ENCODE data around the gene NACAD.

NACAD gene

DNA sequence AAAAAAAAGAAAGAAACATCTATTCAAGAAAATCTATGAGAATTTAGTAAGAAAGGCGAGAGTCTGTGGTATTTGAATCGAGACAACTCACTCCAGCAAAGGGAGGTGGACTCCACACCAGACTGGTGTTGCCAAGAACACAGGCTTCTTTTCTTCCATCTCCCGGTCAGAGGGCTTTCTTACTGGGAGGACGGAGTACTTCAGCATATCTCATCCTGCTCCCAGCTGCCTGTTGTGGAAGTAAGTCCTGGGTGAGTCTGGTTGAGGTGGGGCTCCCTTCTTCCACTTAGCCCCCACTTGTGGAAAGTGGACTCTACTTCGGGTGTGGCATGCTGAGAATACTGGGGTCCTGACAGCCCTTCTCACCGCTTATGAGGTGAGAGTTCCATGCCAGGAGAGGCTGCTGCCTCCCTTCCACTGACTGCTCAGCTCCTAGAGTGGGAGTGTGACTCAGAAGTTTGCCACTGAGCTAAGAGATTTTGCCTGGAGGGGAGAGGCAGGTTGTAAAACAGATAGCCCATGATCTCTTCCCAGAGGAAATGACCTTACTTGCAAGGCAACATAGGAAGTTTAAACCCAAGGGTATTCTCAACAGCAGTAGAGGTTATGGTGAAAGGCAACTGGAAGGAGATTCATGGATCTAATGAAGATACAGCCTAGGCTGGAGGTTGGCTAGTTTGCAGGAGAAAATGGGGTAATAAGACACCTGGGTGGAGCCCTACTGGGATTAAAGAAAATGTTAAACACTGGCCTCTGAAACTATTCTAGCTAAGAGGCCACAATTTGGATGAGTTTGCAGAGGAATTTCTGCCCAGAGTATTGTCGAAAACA lies 3.5 kb upstream of the NACAD start:
- DNase-seq (ENCODE audit: low spot score) = no peak

DNA sequence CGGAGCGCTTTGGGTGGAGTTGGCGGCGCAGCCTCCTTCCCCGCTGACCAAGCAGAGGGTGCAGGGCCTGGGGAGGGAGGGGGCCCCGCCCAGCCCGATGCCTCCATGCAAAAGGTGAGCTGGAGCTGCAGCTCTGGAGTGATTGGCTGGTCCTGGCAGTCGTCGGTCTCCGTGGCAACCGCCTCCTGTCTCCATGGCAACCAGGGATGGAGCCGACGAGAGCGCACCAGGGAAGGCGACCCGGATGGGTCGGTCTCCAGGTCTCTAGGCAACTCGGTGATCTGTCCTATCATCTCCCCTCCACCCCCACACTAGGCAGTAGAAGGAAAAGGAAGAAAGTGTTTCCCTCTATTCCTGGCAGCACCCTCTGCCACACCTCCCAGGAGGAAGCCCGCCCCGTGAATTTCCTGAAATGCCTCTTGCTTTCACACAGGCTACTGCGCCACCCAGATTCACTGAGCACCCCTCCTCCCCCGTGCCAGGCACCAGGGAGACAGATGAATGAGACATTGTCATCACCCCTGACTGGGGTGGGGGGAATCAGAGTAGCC lies 647 bp upstream of the NACAD start:
- DNase-seq (ENCODE audit: low spot score) = peak; percentile 8

DNA sequence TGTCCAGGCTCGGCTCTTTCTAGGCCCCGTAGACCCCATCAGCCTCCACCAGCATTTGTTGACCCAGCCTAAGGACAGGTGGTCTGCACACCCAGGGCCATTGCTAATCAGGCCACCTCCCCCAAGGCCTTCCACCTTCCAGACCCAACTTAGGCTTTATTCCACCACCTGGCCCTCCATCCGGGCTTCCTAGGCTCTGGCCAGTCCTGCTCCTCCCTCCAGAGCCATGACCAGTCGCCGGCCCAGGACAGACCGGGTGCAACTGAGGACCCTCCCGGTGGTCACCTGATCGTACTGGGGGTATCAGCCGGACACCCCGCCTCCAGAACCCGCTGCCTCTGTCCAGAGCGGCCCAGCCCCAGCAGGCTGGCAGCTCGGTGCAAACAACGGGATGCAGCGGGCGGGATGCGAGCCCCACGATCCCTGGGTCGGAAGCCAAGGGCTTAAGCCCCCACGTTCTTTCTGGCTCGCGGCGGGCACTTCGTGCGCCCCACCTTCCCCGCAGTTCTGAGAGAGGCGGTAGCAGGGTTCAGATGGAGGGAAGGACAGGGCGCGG lies 545 bp downstream of the NACAD start:
- no peak for DNase-seq (ENCODE audit: low spot score)

DNA sequence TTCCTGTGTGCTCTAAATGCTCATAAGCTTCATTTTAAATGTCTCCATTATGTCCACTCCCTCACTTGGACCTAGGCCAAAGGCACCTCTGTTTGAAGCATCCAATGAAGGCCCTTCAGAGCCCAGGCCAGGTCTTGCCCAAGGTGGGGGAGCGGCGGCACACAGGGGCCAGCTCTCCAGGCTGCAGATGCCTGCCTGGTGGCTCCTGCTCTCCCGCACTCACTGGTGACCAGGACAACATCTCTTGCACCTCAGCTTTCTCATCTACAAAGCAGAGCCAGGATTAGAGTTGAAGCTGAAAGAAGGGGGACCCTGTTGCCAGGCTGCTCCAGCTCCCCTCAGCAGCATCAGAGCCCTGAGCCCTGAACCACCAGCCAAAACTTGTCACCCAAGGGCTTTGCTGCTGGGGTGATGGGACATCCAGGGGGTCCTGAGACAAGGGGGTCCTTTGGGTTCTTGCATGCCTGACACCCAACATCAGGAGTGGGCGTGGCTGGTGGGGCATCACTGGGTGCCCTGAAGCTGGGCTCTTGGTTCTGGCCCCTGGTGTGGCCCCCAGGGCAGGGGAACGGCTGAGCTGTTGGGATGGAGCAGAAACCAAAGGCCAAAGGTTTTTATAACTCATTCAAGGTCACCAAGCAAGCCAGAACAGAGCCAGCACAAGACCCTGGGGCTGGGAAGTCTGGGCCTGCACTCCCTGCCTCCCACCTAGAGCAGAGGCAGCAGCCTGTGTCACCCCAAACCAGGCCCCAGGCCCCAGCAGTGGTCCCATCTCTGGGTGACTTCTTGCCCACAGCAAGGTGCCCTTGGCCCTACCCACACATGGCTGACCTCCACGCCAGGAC lies 1.2 kb downstream of the NACAD start:
- no peak for DNase-seq (ENCODE audit: low spot score)

DNA sequence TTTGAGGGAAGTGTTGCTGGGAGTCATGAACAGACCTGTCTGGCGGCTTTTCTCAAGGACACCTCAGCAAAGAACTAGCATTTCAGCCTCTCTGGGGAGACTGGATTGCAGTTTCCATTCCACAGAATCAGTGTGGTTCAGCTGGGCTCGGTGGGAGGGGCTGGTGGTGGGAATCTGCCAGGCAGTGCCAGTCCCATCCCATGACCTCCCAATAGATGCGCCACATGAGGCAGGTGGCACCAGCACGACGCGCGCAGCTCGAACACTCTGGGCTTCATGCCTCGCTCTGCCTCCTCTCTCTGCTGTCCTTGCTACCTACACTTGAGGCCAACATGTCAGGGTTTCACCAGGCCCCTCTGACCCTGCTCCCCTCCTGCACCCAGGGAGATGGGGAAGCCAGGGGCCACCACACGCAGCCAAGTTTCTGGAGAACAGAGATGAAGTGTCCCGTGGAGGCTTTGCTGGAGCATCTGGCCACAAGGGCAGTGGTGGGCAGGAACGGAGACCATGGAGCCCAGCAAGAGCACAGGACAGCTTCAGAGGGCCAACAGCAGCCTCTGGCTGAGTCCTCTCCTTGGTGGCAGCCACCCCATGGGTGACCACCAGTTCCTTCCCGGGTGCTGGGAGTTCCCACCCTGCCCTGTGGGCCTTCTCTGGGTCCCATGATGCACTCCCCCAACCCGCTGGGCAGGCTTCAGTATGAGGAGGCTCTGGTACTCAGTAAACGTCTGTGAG lies 2.3 kb downstream of the NACAD start:
- DNase-seq (ENCODE audit: low spot score) = no peak

DNA sequence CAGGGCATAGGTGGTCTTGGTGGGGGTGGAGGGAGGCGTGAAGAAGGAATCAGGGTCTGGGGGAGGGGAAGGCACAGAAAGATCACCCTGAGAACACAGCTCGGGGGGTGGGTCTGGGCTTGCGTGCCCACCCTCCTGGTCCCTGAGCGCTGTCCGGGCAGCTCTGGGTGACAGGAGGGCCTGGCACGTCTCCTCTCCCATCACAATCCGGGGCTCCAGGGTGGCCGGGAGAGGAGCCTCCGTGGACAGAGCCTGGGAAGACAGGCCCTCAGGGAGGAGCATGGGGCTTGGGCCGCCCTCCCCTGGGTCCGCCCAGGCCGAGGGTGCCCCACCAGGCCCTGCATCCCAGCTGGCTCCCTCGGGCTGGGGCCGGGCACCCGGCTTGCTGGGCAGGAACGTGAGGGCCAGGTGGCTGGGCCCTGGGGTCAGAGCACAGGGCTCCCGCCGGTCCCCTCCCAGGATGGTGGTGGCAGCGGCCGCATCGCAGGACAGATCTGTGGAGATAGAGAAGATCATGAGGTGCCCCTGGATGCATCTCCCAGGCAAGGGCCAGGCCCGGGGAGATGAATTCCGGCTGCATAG lies 3.1 kb downstream of the NACAD start:
- DNase-seq (ENCODE audit: low spot score) = no peak

DNA sequence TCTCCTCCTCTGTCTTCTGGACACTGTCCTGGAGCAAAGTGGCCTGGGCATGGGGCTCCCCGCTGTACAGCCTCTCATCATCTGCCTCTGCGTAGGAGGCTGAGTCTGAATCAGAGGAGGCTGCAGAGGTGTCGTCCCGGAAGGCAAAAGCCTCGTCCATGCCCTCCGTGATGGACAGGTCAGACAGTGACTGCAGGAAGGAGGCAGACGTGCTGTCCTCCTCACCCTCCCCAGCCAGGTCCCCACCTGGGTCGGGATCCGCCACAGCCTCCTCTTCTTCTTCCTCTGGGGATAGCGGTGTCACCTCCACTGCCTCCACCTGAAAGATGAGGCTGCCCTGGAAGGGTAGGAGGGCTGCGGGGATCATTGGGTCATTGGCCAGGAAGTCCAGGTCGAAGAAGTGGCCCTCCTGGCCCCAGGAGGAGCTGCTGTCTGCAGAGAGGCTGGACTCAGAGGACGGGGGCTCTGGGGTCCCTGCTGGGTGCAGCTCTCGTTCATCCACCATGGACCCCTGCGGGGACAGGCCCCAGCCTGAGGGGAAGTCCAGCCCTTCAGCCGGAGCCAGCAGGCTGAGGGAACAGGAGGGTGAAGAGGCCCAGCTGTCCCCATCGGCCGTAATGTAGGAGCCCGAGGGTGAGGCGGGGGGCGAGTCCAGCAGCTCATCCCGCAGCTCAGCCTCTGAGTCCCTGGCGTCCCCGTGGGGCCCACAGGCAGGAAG lies 3.7 kb downstream of the NACAD start:
- no peak for DNase-seq (ENCODE audit: low spot score)

DNA sequence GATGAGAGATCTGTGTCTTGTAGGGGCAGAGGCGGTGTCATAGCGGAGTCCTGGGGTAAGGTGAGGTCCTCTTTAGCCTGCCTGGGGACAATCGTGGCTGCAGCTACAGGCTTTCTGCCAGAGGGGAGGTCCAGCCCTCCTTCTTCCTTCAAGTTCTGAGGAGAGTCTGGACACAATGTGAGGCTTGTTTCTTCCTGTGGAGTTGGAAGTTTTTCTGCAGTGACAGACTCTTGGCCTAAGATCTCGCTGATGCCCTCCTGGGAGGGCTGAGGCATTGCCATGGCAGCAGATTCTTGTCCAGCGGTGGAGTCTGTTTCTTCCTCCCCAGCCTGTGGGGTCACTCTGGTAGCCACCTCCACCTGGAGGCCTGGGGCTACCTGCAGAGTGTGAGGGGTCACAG lies 4.4 kb downstream of the NACAD start:
- DNase-seq (ENCODE audit: low spot score) = no peak

DNA sequence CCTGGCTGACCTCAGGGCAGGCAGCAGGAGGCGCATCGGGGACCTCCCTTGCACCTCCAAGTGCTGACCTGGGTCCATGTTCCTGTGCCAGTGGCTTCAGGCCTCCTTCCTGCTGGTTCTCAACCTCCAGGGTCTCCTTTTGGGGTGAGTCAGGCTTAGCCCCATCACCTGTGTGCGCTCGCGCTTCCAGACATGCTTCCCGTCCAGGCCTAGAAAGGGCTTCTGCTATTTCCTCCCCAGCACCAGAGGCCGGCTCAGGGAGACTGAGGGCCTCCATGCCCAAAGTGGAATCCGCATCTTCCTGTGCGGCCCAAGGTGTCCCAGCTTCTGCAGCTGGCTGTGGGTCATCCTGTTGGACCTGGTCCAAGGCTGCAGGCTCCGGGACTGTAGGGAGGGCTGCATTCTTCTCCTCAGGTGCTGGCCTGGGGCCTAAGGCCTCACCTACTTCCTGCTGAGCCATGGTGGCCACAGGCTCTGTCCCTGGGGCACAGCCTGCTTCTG lies 5.9 kb downstream of the NACAD start:
- DNase-seq (ENCODE audit: low spot score) = no peak

DNA sequence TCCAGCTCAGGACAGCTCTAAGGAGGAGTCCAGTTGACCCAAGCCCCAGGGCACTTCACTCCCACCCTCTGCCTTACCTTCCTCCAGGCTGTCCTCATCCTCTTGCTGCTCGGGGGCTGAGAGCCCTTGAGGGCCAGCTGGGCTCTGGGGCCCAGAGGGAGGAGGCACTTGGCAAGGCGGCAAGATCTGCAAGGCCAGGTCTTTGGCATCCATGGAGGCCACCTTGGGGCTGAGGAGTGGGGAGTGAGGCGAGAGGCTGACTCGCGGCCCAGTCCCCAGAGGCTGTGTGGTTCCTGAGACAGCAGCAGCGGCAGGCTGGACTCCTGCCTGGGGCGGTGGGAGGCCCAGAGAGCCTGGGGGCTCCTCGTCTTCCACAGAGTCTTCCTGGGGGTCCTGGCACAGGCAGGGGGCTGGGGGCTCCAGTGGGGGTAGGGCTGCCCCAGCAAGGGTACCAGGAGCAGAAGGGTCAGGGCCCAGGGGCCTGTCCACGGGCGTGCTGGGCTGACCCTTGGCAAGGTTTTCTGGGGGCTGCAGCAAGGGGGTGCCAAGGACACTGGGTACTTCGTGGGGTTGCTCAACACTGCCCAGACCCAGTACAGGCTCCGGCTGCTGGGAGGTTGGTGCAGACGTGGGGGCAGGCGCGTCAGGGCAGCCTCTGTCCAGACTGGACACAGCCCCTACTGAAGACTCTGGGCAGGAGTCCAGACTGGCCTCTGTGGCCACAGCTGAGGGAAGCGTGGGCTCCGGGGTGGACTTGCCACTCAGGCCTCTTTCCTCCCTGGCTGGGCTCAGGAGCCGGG lies 6.5 kb downstream of the NACAD start:
- no peak for DNase-seq (ENCODE audit: low spot score)

DNA sequence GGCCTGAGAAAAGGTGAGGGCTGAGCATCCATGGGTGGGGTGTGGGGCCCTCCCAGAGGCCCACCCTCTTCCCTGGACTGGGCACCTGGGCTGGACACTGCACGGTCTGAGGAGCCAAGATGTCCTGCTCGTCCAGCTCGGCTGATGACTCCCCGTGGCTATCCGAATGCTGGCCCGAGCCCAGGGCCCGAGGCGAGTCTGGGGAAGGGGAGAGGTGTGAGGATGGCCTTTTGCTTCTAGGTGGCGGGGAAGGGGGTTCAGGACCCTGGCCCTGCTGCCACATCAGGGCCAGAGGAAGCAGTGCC lies 7.1 kb downstream of the NACAD start:
- no peak for DNase-seq (ENCODE audit: low spot score)

DNA sequence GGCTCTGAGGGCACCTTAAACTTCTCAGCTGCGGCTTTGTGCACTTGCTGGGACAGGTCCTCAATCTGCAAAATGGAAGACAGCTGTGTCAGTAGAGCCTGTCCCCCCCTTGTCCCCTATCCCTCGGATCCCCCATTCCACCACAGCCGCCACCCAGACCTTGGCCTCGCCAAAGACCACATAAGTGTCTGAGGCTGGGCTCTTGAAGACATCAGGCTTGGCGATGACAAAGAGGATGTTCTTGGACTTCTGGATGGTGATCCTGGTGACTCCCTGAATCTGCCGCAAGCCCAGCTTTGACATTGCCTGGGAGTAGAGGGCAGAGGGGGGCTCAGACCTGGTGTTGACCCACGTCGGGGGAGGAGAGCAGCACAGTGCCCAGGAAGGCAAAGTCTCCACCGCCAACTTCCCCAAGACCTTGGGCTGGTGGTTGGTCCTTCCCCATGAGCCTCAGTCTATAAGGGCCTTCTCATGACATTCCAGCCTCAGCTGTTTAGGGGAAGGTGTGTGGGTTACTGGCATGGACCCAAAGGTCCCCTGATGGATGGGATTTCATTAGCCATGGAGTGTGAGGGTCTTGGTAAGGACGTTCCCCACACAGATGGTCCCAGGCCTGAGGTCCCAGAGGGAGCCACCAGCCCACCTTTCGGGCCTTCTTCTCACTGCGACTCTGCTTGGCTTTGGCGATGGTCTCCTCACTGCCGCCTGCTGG lies 7.7 kb downstream of the NACAD start:
- no peak for DNase-seq (ENCODE audit: low spot score)

DNA sequence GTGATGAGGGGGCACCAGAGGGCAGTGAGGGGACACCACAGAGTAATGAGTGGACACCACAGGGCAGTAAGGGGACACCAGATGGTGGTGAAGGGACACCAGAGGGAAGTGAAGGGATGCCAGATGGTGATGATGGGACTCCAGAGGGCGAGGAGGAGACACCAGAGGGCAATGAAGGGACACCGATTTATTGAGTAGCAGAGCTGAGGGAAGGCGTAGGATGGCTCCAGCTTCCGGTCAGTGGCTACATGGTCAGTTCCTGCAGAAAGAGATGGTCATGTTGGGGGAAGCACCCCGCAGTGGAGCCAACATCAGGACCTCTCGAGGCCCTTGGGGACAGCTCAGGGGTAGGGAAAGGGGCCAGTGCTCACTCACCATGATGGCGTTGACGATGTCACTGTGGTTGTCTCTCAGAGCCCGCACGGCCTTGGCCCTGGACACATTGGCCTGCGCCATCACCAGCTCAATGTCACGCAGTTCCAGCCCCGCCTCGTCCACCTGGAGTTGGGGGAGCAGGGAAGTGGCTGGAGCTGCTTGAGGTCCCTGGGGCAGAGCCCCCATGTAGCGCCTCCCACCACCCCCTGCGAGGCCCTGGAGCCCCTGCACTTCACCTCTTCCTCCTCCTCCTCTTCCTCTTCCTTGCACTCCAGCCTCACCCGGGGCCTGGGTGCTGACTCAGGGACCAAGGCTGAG lies 8.4 kb downstream of the NACAD start:
- no peak for DNase-seq (ENCODE audit: low spot score)

DNA sequence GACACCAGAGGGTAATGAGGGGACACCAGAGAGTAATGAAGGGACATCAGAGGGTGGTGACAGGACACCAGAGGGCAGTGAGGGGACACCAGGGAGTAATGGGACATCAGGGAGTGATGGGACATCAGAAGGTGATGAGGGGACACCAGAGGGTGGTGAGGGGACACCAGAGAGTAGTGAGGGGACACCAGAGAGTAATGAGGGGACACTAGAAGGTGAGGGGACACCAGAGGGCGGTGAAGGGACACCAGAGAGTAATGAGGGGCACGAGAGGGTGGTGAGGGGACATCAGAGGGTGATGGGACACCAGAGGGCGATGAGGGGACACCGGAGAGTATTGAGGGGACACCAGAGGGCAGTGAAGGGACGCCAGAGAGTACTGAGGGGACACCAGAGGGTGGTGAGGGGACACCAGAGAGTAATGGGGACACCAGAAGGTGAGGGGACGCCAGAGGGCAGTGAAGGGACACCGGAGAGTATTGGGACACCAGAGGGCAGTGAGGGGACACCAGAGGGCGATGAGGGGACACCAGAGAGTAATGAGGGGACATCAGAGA lies 10.6 kb downstream of the NACAD start:
- DNase-seq (ENCODE audit: low spot score) = no peak

DNA sequence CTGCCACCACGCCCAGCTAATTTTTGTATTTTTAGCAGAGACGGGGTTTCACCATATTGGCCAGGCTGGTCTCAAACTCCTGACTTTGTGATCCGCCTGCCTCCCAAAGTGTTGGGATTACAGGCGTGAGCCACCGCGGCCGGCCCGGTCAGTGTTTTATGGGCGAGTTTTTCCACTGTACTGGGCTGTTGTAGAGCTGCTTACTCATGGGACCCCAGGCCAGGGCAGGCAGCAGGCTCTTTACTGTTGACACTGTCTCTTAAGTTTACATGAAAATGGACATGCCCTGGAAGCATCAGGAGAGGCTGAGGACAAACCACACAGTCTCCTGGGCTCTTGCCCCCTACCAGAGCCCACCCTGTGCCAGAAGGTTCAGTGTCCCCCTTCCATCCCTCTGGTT lies 11.2 kb downstream of the NACAD start:
- no peak for DNase-seq (ENCODE audit: low spot score)

DNA sequence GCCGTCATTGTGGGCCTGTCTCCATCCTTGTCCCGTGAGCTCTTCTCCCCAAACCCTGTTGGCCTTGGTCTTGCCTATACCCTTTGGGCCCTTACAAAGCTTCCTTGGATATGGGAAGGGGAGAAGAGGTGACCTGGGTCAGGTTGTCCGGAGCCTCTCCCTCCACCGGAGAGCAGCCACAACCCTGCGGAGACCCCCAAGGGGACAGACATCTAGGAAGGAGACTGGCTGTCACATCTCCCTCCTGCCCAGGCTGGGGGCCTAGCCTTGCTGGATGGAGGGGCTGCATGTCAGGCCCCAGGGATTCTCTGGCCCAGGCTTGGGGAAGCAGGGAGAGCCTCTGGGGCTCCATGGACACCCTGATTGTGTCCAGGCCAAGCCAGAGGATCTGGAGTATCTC lies 11.8 kb downstream of the NACAD start:
- no peak for DNase-seq (ENCODE audit: low spot score)

DNA sequence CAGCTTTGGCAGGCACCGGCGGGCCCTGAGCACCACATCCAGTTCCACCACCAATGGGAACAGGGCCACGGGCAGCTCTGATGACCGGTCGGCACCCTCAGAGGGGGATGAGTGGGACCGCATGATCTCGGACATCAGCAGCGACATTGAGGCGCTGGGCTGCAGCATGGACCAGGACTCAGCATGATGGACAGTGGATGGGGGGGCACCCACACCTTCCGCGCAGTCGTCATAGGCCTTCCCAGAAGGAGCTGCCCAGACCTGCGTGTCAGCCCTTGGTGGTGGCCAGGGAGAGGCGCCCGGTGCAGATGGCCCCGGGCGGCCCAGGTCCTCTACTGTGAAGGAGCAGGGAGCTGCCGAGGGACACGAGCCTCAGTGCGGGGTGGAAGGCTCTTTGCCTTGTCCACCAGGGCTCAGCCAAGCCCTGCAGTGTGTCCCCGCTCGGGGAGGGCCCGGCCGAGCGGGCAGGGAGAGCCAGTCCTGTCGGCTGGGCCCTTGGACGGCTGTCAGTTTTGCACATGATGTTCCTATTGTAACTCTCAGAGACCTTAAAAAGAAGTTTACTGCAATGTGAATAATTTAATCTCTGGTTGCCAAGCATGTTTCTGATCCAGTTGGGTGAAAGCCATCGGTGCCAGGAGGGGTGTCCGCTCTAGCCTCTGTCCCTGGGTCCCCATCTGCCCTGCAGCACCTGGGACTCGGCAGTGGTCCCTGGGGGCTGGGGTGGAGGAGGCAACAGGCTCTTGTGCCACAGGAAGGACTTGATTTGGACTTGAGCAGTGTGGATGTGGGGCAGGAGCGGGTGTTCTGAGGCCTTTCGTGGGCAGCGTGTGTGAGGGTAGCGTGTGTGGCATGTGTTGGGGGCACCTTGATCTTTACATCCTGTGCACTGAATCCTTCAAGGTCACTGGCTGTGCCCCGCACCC lies 12.6 kb downstream of the NACAD start:
- DNase-seq (ENCODE audit: low spot score) = no peak

DNA sequence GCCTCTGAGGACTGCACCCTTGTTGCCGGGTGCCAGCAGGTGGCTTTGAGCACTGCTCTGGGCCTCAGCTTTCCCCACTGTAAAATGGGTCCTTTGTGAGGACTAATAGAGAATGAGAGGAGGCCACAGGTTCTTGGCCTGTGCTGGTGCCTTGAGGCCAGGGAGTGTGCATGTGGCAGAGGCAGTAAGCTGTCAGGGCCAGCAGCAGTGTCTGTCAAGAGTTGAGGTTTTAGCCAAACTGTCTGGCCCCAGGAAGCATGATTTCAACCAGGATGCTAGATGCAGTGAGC lies 13.5 kb downstream of the NACAD start:
- no peak for DNase-seq (ENCODE audit: low spot score)

All from hematopoietic multipotent progenitor cell treated with erythropoietin and hydrocortisone succinate and interleukin-3 and kit ligand, for 15 days (in vitro differentiated cells).